Activated T-helper 17 cell treated with anti-CD3 and anti-CD28 coated beads, Interleukin-2, amount 50 U/mL, for 72 hours (primary cell): Measurements from ENCODE around the gene POLL. TPM values are rescaled to one million over a fixed set of nuclear protein-coding genes. Genes with fewer than 3 reads are reported as not detected.

ENCODE experiments used
- ATAC-seq: fragments of 150-1000 bp; cut with Tn5 transposase; replicated peaks from 2 replicates; pipeline ENCODE4 v1.10.0; 2021; ENCODE audit warnings: mild to moderate bottlenecking, moderate library complexity
- H3K27ac Mint-ChIP-seq: one replicate; pipeline ENCODE4 v1.8.0; 2022; ENCODE audit warnings: mixed read lengths
- H3K27me3 Mint-ChIP-seq: one replicate; pipeline ENCODE4 v1.8.0; 2022; ENCODE audit warnings: mixed read lengths
- H3K36me3 Mint-ChIP-seq: one replicate; pipeline ENCODE4 v1.8.0; 2022; ENCODE audit warnings: low read depth, mild to moderate bottlenecking, mixed read lengths
- H3K4me1 Mint-ChIP-seq: one replicate; pipeline ENCODE4 v1.8.0; 2022; ENCODE audit warnings: mixed read lengths
- H3K4me3 Mint-ChIP-seq: one replicate; pipeline ENCODE4 v1.8.0; 2022; ENCODE audit warnings: mild to moderate bottlenecking, mixed read lengths
- H3K9me3 Mint-ChIP-seq: one replicate; pipeline ENCODE4 v1.8.0; 2022; ENCODE audit warnings: mixed read lengths
- total RNA-seq, 2 donors: library from RNA; stranded (reverse); gene quantifications; one replicate each; pipeline ENCODE4 v1.2.3, GENCODE V29; 2022

POLL gene
- total RNA-seq, 2 donors from 2014 or later: 26.3 to 46.8 TPM

GRCh38 chr10:101616415-101617101 lies 28.5 kb upstream of the POLL start:
- peaks cover 45% of the 10 kb centered on the region for H3K36me3 Mint-ChIP-seq
- no peaks in the 10 kb centered on the region for H3K9me3 Mint-ChIP-seq
- ATAC-seq: no peak
- H3K4me1 Mint-ChIP-seq: no peaks in the 10 kb centered on the region
- H3K4me3 Mint-ChIP-seq: no peak overlapping the region
- peak overlapping the region; percentile 73 for H3K27ac Mint-ChIP-seq
- H3K27me3 Mint-ChIP-seq: no peaks in the 10 kb centered on the region

- H3K27ac Mint-ChIP-seq: peak overlapping the region; percentile 73
- no peaks in the 10 kb centered on the region for H3K27me3 Mint-ChIP-seq
- H3K36me3 Mint-ChIP-seq: peaks cover 45% of the 10 kb centered on the region
- H3K4me3 Mint-ChIP-seq: no peak overlapping the region
- no peaks in the 10 kb centered on the region for H3K9me3 Mint-ChIP-seq
- H3K4me1 Mint-ChIP-seq: no peaks in the 10 kb centered on the region
- no peak for ATAC-seq
Observed at GRCh38 chr10:101615525-101616116, 27.6 kb upstream of the POLL start.

GRCh38 chr10:101614663-101615524 lies 26.8 kb upstream of the POLL start:
- ATAC-seq: no peak
- H3K4me3 Mint-ChIP-seq: no peak overlapping the region
- peaks cover 43% of the 10 kb centered on the region for H3K36me3 Mint-ChIP-seq
- no peak overlapping the region for H3K27ac Mint-ChIP-seq
- H3K27me3 Mint-ChIP-seq: no peaks in the 10 kb centered on the region
- H3K9me3 Mint-ChIP-seq: no peaks in the 10 kb centered on the region
- H3K4me1 Mint-ChIP-seq: no peaks in the 10 kb centered on the region

GRCh38 chr10:101613646-101614045 lies 25.6 kb upstream of the POLL start:
- Mint-ChIP-seq H3K4me3 (no peak overlapping the region), H3K36me3 (peaks cover 52% of the 10 kb centered on the region), H3K4me1 (no peaks in the 10 kb centered on the region), H3K27ac (peak overlapping the region; percentile 25), H3K27me3 (no peaks in the 10 kb centered on the region), H3K9me3 (no peaks in the 10 kb centered on the region)
- ATAC-seq: no peak

- H3K9me3 Mint-ChIP-seq: no peaks in the 10 kb centered on the region
- H3K36me3 Mint-ChIP-seq: peaks cover 55% of the 10 kb centered on the region
- ATAC-seq: no peak
- H3K4me3 Mint-ChIP-seq: no peak overlapping the region
- no peaks in the 10 kb centered on the region for H3K27me3 Mint-ChIP-seq
- no peak overlapping the region for H3K27ac Mint-ChIP-seq
- H3K4me1 Mint-ChIP-seq: no peaks in the 10 kb centered on the region
Observed at GRCh38 chr10:101612872-101613271, 24.8 kb upstream of the POLL start.

- Mint-ChIP-seq H3K27me3 (no peaks in the 10 kb centered on the region), H3K9me3 (no peaks in the 10 kb centered on the region), H3K36me3 (peaks cover 48% of the 10 kb centered on the region), H3K4me1 (no peaks in the 10 kb centered on the region), H3K27ac (peak overlapping the region; percentile 80), H3K4me3 (no peak overlapping the region)
- ATAC-seq: no peak
Observed at GRCh38 chr10:101612086-101612485, 24.0 kb upstream of the POLL start.

- peaks cover 45% of the 10 kb centered on the region for H3K36me3 Mint-ChIP-seq
- ATAC-seq: peak; percentile 80
- no peaks in the 10 kb centered on the region for H3K9me3 Mint-ChIP-seq
- H3K4me3 Mint-ChIP-seq: no peak overlapping the region
- H3K4me1 Mint-ChIP-seq: no peaks in the 10 kb centered on the region
- peak overlapping the region; percentile 80 for H3K27ac Mint-ChIP-seq
- H3K27me3 Mint-ChIP-seq: no peaks in the 10 kb centered on the region
Observed at GRCh38 chr10:101611096-101611905, 23.2 kb upstream of the POLL start.

- no peak overlapping the region for H3K27ac Mint-ChIP-seq
- ATAC-seq: no peak
- no peaks in the 10 kb centered on the region for H3K4me1 Mint-ChIP-seq
Observed at GRCh38 chr10:101609481-101609880, 21.4 kb upstream of the POLL start.

GRCh38 chr10:101607124-101607523 lies 19.1 kb upstream of the POLL start:
- Mint-ChIP-seq H3K36me3 (peaks cover 47% of the 10 kb centered on the region), H3K9me3 (no peaks in the 10 kb centered on the region), H3K4me3 (no peak overlapping the region)

More at GRCh38 chr10:101609481-101609880, 21.4 kb upstream of the POLL start:
- Mint-ChIP-seq H3K4me3 (no peak overlapping the region), H3K9me3 (no peaks in the 10 kb centered on the region), H3K27me3 (no peaks in the 10 kb centered on the region), H3K36me3 (peaks cover 47% of the 10 kb centered on the region)

GRCh38 chr10:101602761-101603398 lies 14.8 kb upstream of the POLL start:
- H3K4me3 Mint-ChIP-seq: no peak overlapping the region
- H3K27ac Mint-ChIP-seq: no peak overlapping the region
- no peaks in the 10 kb centered on the region for H3K27me3 Mint-ChIP-seq
- H3K36me3 Mint-ChIP-seq: peaks cover 12% of the 10 kb centered on the region
- no peaks in the 10 kb centered on the region for H3K9me3 Mint-ChIP-seq
- H3K4me1 Mint-ChIP-seq: no peaks in the 10 kb centered on the region
- ATAC-seq: peak; percentile 96

More at GRCh38 chr10:101607124-101607523, 19.1 kb upstream of the POLL start:
- no peaks in the 10 kb centered on the region for H3K4me1 Mint-ChIP-seq
- peak overlapping the region; percentile 8 for H3K27ac Mint-ChIP-seq
- no peak for ATAC-seq
- H3K27me3 Mint-ChIP-seq: no peaks in the 10 kb centered on the region

GRCh38 chr10:101601541-101601940 lies 13.5 kb upstream of the POLL start:
- Mint-ChIP-seq H3K9me3 (no peaks in the 10 kb centered on the region), H3K27ac (no peak overlapping the region), H3K4me1 (no peaks in the 10 kb centered on the region), H3K4me3 (no peak overlapping the region), H3K36me3 (peaks cover 10% of the 10 kb centered on the region), H3K27me3 (no peaks in the 10 kb centered on the region)
- no peak for ATAC-seq

GRCh38 chr10:101597091-101597900 lies 9.2 kb upstream of the POLL start:
- H3K27ac Mint-ChIP-seq: no peak overlapping the region
- H3K4me3 Mint-ChIP-seq: no peak overlapping the region
- ATAC-seq: no peak
- H3K9me3 Mint-ChIP-seq: no peaks in the 10 kb centered on the region
- H3K36me3 Mint-ChIP-seq: no peaks in the 10 kb centered on the region
- no peaks in the 10 kb centered on the region for H3K4me1 Mint-ChIP-seq
- H3K27me3 Mint-ChIP-seq: no peaks in the 10 kb centered on the region
